ENCODE results near the gene PARP12.

DNA sequence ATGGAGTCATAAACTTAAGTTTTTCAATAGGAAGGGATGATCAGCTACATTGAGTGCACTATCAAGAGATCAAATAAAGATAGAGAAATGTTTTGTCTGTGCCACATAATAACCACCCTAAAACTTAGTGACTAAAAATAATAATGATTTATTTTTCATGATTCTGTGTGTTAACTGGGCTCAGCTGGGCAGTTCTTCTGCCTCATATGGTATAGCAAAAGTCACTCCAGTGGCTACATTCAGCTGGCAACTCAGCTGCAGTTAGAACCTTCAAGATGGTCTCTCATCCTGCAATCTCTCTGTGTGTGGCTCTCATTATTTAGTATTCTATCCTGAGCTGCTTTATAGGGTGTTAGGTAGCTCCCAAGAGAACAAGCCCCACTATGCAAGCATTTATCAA lies 7.8 kb upstream of the PARP12 start:
- TF ChIP-seq CTCF (IDR thresholded peaks at IDR 0.05), result no peak
- no peak for TF ChIP-seq POLR2A (IDR thresholded peaks at IDR 0.05)

All from testis (tissue), 2 donors.